ENCODE results near the gene PI4KA.
"Not testable (repeated sequence)": the region's sequence is repeated elsewhere in the genome, so short reads cannot be mapped to it uniquely, and the experiment has no call there.

The PI4KA gene

DNA sequence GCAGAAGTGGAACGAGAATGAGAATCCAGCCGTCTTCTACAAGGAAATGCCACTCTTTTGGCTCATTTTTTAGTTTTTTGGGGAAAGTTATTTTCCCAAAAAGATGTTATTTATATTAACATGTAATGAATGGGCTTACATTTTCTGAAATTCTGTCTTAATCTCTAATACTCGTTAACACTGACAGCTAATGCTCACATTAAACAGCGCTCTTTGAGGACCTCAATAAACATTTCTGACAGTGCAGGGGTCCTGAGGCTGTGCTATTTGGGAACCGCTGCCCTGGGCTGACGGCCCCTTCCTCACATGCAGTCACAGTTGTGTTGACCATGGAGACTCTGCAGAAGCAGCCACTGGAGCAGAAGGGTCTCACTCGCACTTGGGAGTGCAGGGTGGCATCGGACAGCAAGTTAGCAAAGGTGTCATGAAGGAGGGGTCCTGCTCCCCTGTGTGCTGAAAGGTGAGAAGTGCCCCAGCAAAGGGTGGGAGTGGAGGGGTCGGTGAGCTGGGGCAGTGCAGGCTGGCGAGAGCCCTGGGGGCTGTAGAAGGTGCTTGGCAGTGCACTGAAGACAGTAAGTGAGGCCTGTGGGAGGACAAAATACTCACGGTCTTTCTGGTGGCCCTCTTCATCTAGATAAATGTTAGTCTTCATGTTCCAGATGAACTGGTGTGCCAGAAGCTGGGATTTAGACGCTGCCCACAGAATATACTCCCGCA is 137.8 kb downstream of the PI4KA start:
- DNase-seq, result no peak

DNA sequence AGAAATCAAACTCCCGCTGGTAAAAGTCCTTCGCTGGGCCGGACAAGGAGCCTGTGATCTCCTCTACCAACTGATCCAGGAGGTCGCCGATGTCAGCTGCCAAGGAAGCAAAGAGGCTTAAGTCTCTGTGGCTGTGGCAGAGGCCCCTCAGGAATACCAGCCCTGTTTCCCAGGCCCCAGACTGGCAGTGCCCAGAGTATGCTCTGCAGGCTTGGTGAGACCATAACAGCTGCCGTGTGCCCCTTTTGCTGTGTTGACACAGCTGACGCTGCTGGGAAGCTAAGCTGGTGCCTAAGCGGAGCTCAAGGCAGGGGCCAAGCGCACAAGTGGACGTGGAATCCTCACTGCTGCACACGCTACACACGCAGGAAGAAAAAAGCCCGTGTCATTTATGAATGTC is 139.9 kb downstream of the PI4KA start:
- DNase-seq, result not testable (repeated sequence)

DNA sequence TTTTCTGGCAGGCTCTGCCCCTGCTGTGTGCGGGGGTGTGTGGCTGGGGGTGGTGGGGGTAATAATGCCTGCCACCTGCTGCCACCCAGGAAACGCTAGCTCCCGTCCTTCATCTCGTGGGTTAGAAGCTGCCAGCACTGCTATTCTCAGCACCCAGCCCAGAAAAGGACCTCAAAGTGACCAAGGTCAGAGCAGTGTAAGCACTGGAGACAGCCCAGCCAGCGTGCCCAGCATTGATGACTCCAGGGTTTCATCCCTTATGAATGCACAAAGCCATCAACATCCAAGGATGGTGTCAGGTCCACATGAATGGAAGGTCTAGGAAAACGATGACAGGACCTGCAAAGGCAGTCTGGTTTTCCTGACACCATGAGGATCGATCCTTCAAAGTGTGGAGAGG is 140.6 kb downstream of the PI4KA start:
- DNase-seq, result not testable (repeated sequence)

DNA sequence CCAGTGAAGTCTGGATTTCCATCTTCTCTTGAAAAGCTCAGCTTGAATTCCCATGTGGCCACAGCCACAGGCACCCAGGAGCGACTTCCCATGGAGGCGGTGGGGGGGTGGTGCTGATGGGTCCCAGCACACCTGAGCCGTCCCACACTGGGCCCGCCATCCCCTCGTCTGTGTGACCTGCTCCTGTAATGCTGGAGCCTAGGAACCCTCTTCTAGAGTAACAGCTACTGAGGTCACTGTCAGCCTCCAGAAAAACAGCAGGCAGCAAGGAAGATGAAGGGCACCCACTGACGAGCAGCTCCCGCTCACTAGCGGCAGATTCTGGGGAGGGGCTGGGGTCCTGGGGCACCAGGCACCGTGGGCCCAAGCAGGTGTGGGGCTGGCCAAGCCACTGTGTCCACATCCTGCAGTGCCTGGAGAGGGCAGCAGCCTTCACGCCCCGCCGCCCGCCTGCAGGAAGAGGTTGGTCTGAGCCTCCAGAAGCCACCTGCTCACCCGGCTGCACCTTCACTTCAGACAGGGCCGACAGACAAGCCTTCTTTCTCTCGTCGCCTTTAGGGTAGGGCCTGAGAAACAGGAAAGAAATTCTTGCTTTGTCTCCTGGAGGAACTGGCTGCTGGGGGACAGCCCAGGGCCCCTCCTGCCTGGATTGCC is 141.3 kb downstream of the PI4KA start:
- not testable (repeated sequence) for DNase-seq

DNA sequence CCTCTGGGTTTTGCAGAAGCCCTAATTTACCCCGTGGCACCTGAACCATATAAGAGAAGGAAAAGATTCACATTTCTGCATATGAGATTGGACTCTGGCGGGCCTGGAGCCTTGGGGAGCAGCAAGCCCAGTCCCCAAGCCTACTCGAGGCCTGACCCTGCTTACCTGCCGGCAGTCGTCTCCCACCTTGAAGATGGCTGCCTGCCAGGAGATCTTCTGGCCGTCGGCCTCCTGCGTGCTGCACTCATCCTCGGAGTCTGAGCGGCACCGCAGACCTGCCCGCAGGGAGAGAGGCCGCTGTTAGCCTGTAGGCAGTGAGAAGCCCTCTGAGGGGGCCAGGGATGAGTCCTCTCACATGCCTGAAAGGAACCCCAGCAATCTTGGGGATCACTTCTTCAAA is 145.5 kb downstream of the PI4KA start:
- DNase-seq, result not testable (repeated sequence)

DNA sequence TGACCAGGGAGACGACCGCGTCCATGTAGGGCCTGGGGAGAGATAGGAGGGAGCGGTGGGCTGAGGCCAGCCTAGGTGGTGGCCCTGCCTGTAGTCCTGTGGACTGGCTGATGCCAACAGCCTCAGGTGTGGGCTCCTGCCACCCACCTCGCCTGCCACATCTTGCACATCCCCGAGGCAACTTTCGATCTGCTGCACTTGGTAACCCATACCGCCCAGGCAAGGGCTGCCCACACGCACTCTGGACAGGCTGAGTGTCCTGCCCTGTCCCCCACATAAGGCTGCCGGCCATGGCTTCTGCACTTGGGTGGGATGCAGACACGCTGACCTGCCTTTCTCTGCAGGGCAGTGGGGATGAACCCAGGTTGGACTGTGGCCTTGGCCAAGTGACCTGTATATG is 148.6 kb downstream of the PI4KA start:
- DNase-seq, result not testable (repeated sequence)

DNA sequence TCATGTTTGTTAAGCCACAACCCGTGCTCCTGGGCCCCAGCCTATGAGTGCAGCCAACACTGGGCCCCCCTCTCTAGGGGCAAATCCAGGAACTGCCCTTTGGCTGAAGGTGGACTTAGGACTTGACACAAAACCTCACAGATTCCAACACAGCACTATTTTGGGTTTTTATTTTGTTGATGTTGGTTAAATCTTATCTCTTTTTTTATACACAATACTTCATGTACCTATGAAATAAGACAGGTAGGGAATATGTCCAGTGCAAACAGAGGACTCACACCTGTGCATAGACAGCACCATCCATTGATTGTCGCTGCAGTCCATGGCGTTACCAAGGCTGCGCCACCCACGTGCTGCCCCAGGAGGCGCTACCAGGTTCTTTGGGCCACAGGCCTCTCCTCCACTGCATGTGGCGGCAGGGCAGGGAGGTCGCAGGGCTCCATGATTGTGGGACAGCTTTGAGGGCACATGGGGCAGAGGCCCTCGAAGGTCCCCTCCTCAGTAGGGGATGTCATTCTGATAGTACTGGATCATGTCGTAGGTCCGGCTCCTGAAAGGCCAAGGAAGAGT is 151.0 kb downstream of the PI4KA start:
- DNase-seq, result not testable (repeated sequence)

DNA sequence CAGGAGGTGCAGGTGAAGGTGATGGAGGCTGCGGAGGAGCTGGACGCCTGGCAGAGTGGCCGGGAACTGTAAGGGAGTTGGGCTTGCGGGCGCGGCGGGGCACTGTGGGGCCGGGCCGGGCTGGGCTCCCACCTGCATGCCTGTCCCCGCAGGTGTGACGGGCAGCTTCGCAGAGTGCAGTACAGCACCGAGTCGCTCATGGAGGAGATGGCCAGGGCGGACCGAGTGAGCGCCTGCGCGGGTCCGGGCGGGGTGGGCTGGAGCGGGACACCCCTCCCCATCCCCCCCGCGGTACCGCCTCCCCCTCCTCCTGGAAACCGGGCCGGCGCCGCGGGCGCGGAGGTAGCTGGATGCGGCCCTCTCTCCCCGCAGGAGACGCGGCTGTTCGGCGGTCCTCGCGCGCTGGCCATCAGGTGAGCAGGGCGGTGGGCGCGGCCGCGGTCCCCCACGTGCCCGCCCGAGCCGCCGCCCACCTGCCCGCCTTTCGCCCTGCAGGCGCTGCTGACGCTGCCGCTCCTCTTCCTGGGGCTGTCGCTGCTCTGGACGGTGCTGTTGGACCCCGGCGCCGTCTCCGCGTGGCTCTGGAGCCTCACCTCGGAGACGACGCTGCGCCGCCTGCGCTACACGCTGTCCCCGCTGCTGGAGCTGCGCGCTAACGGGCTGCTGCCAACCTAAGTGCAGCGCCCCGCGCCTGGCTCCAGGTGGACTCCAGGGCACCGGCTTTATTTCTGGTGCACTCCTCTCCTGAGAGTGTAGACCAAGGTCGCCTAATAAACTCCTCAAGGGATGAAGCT is 154.6 kb downstream of the PI4KA start:
- DNase-seq, result not testable (repeated sequence)

DNA sequence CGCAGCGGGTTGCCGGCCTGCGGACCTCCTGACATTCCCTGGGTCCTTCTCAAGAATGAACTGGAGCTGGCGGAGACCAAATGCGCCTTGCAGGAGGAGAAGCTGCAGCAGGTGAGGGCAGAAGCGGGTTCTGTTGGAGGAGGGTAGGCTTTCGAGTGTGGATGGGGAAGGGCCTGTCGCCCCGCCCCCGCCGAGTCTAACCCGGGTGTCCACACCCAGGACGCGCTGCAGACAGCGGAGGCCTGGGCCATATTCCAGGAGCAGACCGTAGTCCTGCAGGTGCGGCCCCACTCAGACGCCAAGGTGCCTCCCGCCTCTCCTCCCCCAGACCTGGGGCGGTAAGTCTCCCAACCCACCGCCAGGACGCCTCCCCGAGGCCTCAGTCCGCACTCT is 155.2 kb downstream of the PI4KA start:
- not testable (repeated sequence) for DNase-seq

DNA sequence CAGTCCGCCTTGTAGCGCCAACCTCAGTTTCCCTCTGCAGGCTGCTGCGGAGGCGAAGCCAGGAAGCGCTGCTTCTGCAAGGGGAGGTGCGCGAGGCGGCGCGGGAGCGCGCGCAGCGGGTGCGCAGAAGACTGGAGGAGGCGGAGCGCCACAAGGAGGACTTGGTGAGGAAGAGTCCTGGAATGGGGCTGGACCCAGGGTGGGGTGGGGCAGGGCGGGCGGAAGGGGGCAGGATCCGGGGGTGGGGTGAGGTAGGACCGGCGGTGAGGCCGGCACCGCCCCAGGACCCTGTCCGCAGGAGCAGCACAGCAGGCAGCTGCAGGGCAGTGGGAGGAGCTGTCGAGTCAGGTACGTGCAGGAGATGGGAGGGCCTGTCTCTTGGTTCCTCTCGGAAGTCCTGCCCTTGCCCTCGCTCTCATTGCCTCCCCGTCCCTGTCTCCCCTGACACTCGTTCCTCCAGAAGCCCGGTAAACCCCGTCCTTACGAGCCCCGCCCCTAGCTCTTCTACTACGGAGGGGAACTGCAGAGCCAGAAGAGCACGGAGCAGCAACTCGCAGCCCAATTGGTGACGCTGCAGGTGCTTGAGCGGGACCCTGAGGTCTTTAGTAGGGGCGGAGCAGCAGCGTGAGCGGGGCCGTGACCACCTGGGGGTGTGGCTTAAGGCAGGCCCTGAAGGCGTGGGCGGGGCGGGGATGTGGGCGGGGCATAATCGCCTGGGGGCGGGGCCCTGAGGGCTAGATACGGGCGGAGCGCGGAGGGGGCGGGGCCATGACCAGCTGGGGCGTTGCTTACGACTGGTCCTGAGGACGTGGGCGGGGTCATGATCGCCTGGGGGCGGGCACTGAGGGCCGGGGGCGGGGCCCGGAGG is 155.8 kb downstream of the PI4KA start:
- DNase-seq, result peak; percentile 90

DNA sequence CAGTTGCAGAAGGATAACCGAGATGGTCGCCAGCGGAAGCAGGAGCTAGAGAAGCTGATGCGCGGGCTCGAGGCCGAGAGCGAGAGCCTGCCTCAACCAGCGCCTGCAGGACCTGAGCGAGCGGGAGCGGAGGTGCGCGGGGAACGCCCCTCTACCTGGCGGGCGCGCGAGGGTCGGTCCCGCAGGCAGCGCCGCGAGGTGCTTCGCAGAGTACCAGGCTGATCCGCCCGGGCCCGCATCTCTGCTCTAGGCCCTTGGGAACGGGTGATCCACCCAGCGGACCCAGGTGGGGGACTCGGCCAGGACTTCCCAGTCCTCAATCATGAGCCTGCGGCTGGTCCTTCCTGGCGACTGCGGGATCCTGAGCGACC is 156.5 kb downstream of the PI4KA start:
- not testable (repeated sequence) for DNase-seq

DNA sequence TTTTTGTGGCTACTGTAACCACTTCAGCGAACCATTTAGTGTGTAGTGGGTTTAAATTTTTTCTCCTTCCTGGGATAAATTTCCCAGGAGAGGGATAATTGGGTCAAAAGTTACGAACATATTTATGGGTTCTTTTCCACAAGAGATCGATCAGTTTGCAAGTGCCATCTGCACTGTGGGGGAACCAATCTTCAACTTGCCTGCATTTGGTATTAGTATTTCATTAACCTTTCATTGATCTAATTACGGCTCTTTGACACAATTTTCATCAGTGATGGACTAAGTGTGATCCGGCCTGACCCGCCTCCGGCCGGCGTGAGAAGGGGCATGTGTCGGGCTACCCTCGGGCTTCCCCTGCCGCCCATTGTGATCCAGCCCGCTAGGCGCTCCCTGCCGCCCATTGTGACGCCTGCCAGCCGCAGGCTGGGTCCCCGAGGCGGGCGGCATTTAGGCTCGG is 156.9 kb downstream of the PI4KA start:
- DNase-seq, result not testable (repeated sequence)

DNA sequence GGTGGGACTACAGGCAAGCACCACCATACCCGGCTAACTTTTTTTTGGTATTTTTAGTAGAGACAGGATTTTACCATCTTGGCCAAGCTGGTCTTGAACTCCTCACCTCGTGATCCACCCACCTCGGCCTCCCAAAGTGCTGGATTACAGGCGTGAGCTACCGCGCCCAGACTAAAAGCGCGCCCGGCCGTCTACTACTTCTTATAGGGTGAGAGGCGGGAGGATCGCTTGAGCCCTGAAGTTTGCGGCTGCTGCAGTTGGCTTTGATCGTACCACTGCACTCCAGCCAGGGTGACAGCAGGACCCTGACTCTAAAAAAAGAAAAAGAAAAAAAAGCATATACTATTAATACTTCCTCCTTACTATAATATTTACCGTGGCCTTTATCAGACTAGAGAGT is 158.3 kb downstream of the PI4KA start:
- not testable (repeated sequence) for DNase-seq

DNA sequence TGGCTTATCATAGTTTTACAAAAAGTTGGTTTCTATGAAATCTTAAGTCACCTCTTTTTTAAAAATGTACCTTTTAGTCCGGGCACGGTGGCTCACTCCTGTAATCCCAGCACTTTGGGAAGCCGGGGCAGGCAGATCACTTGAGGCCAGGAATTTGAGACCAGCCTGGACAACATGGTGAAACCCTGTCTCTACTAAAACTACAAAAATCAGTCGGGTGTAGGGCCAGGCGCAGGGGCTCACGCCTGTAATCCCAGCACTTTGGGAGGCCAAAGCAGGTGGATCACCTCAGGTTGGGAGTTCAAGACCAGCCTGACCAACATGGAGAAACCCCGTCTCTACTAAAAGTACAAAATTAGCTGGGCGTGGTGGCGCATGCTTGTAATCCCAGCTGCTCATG is 158.8 kb downstream of the PI4KA start:
- DNase-seq, result not testable (repeated sequence)

DNA sequence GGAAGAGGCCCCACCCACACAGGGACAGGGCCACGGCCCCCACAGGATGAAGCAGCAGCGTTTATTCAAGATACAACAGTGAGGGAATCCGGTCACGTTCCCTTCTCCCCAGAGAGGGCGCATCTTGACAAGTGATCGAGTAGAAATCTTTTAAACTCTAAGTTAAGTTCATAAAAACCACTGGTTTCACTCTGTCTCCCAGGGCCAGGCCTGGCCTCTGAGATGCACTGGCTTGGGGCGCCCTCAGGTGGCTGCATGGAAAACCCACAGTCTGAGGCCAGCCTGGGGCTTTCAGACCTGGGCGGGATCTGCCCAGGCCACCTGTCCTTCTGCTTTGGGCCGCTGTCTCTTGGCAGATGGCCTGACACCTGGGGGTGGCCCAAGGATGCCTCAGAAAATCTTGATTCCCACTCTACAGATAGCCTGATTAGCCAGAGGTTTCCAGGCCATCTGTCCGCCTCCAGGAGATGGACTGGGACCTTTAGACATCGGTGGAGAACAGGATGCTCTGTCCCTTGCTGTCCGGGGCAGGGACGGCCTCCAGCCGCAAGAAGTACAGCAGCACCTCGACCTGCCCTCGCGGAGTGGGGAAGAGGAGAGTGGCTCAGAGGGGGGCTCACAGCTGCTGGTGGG is 161.0 kb downstream of the PI4KA start:
- DNase-seq, result peak; percentile 78

DNA sequence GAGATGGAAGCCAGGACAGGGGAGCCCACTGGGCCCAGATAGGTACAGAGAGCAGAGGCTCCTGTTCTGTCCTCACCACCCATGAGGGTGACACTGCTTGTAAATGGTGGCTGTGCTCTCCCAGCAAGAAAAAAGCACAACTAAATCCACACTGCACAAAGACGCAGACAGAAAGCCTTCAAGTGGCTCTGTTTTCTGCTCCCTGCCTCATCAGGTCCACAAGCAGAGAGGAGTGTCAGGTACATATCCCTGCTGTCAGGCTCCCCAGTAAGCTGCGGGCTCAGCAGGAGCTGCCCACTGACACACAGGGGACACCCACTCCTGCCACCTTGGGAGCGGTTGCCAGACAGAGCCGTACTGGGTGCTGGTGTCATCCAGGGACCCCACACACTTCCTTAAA is 162.6 kb downstream of the PI4KA start:
- not testable (repeated sequence) for DNase-seq

DNA sequence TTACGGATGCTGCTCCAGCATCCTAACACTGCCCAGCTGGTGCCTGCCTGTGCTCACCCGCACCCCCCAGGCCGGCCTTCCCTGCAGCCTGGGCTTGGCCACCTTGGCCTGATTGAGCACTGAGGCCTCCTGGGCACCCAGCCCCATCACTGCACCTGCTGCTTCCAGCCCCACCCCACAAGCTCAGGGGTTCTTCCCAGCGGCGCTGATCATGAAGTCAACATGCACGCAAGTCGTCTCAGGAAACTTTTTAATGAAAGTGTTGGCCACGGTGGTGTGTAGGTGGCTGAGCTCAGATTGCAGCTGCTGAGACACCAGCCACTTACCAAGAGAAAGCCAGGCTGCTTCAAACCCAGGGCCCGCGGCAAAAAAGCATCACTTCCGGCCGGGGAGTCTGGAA is 163.4 kb downstream of the PI4KA start:
- not testable (repeated sequence) for DNase-seq

DNA sequence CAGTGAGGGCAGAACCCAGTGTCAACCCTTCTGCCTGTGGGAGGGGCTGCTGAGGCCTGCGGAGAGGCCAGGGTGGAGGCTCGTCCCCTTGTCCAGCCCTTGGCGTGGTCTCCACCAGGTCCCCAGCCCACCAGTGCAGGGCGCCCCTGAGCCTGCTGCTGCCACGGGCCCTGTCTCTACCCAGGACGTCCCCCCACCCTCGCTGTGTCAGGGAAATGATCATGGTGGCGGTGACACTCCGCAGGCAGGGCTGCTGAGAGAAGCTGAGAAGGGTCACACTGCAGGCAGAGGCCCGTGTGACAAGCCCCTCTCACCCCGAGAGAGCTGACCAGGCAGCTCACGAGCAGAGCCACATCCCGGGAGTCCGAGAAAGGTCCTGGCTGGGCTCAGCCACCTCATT is 164.4 kb downstream of the PI4KA start:
- not testable (repeated sequence) for DNase-seq

DNA sequence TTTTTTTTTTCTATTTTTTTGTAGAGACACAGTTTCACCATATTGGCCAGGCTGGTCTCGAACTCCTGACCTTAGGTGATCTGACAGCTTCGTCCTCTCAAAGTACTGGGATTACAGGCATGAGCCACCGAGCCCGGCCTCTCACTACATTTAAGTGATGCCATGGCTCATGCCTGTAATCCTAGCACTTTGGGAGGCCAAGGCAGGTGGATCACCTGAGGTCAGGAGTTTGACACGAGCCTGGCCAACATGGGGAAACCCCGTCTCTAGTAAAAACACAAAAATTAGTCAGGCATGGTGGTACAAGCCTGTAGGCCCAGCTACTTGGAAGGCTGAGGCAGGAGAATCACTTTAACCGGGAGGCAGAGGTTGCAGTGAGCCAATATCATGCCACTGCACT is 165.7 kb downstream of the PI4KA start:
- DNase-seq, result not testable (repeated sequence)

DNA sequence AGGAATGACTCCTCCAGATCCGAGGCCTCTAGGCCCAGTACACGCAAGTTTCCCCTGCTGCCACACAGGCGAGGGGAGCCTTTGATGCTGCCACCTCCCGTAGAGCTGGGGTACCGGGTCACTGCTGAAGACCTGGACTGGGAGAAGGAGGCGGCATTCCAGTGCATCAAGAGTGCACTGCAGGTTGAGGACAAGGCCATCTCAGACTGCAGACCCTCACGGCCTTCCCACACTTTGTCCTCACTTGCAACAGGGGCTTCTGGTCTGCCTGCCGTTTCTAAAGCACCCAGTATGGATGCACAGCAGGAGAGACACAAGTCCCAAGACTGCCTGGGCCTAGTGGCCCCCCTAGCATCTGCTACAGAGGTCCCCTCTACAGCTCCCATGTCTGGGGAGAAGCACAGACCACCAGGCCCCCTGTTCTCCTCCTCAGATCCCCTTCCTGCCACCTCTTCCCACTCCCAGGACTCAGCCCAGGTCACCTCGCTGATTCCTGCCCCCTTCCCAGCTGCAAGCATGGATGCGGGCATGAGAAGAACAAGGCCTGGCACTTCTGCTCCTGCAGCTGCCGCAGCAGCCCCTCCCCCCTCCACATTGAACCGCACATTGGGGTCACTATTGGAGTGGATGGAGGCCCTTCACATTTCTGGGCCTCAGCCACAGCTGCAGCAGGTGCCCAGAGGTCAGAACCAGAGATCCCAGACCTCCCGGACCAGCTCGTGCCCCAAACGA is 167.9 kb downstream of the PI4KA start:
- not testable (repeated sequence) for DNase-seq

Data from amniotic stem cell (primary cell).